HT1080 (cell line): ENCODE data around the gene TTC17. TPM values are rescaled to one million over a fixed set of nuclear protein-coding genes. Genes with fewer than 3 reads are reported as not detected.
"Not testable (repeated sequence)": the region's sequence is repeated elsewhere in the genome, so short reads cannot be mapped to it uniquely, and the experiment has no call there.

Experiments used
- DNase-seq: peaks from one replicate; pipeline ENCODE4 v3.0.0-alpha.2; 2015; ENCODE audit warnings: low read depth
- total RNA-seq: library from RNA; depleted of rRNA; stranded (reverse); fragments of >200 nt; shearing (Covaris generic); gene quantifications from 2 replicates; pipeline ENCODE4 v1.2.3, GENCODE V29; 2014

Gene TTC17
- total RNA-seq, 1 experiment from 2014 or later, result 29.0 TPM

GRCh38 chr11:43381802-43382201 is 23.1 kb downstream of the TTC17 start:
- DNase-seq, result no peak

- DNase-seq, result no peak
These were observed 23.9 kb downstream of the TTC17 start for GRCh38 chr11:43382614-43383013.

GRCh38 chr11:43384393-43384792 is 25.7 kb downstream of the TTC17 start:
- no peak for DNase-seq

- no peak for DNase-seq
These were observed 34.0 kb downstream of the TTC17 start for GRCh38 chr11:43392713-43393112.

- DNase-seq, result no peak
These were observed 35.1 kb downstream of the TTC17 start for GRCh38 chr11:43393765-43394355.

GRCh38 chr11:43396617-43397016 is 37.9 kb downstream of the TTC17 start:
- no peak for DNase-seq

GRCh38 chr11:43397251-43397650 is 38.5 kb downstream of the TTC17 start:
- no peak for DNase-seq

GRCh38 chr11:43399983-43400630 is 41.4 kb downstream of the TTC17 start:
- no peak for DNase-seq

- DNase-seq, result no peak
These were observed 42.5 kb downstream of the TTC17 start for GRCh38 chr11:43401252-43401651.

GRCh38 chr11:43401811-43402210 is 43.1 kb downstream of the TTC17 start:
- DNase-seq, result not testable (repeated sequence)

- no peak for DNase-seq
These were observed 44.9 kb downstream of the TTC17 start for GRCh38 chr11:43403357-43404231.

- no peak for DNase-seq
These were observed 45.7 kb downstream of the TTC17 start for GRCh38 chr11:43404406-43404805.

- DNase-seq, result peak; percentile 4
These were observed 46.2 kb downstream of the TTC17 start for GRCh38 chr11:43404836-43405479.

GRCh38 chr11:43408277-43408676 is 49.6 kb downstream of the TTC17 start:
- no peak for DNase-seq

GRCh38 chr11:43410394-43410793 is 51.7 kb downstream of the TTC17 start:
- DNase-seq, result no peak

- no peak for DNase-seq
These were observed 59.5 kb downstream of the TTC17 start for GRCh38 chr11:43418197-43418596.

- DNase-seq, result peak; percentile 20
These were observed 60.7 kb downstream of the TTC17 start for GRCh38 chr11:43419460-43419859.

GRCh38 chr11:43427971-43428370 is 69.3 kb downstream of the TTC17 start:
- DNase-seq, result peak; percentile 7

- not testable (repeated sequence) for DNase-seq
These were observed 72.2 kb downstream of the TTC17 start for GRCh38 chr11:43430916-43431315.

GRCh38 chr11:43434893-43435292 is 76.2 kb downstream of the TTC17 start:
- DNase-seq, result no peak

GRCh38 chr11:43440486-43440885 is 81.8 kb downstream of the TTC17 start:
- DNase-seq, result no peak

GRCh38 chr11:43443811-43444210 is 85.1 kb downstream of the TTC17 start:
- no peak for DNase-seq
